ENCODE data around the gene PACSIN2.

PACSIN2 gene

DNA sequence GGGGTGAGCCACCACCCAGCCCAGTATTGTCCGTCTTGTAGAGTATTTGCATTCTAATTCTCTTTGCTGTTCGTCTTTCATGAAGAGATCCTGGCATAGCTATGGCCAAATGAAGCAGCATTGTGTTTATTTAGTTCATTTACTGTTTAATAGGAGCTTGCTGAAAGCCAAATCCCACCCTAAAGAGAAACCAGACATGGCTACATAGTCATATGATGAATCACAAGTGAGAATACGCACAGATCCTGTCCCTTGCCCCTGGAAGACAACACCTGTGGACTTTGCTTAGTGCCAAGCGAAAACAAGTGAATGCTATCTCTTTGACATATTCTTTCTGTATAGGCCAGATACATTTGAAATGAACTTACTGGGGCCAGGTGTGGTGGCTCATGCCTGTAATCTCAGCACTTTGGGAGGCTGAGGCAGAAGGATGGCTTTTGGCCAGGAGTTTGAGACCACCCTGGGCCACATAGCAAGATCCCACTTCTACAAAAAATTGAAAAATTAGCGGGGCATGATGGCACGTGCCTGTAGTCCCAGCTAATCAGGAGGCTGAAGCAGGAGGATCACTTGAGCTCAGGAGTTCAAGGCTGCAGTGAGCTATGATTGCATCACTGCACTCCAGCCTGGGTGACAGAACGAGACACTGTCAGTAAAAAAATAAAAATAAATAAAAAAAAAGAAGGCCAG lies 152.8 kb downstream of the PACSIN2 start:
- H3K4me3 ChIP-seq (ENCODE audit: low read depth, low read length): no peak overlapping the region
- no peaks in the 10 kb centered on the region for H3K36me3 ChIP-seq (ENCODE audit: insufficient read depth, low read length)
- peaks cover 11% of the 10 kb centered on the region for H3K79me2 ChIP-seq (ENCODE audit: control insufficient read depth, insufficient read depth, low read length, unreplicated experiment)
- no peak overlapping the region for H2AFZ ChIP-seq (ENCODE audit: low read length, unreplicated experiment)
- peaks cover 11% of the 10 kb centered on the region for H3K4me1 ChIP-seq (ENCODE audit: control insufficient read depth, insufficient read depth, low read length, unreplicated experiment)
- H3K27me3 ChIP-seq (ENCODE audit: insufficient read depth, low read length): no peaks in the 10 kb centered on the region
- H3K27ac ChIP-seq (ENCODE audit: low read depth, low read length): no peak overlapping the region; the same call in 1 of the 2 replicates

- Histone ChIP-seq H3K4me3 (ENCODE audit: low read depth, low read length) (no peak overlapping the region), H3K4me1 (ENCODE audit: control insufficient read depth, insufficient read depth, low read length, unreplicated experiment) (peaks cover 11% of the 10 kb centered on the region), H3K27me3 (ENCODE audit: insufficient read depth, low read length) (no peaks in the 10 kb centered on the region), H3K36me3 (ENCODE audit: insufficient read depth, low read length) (no peaks in the 10 kb centered on the region), H2AFZ (ENCODE audit: low read length, unreplicated experiment) (no peak overlapping the region), H3K79me2 (ENCODE audit: control insufficient read depth, insufficient read depth, low read length, unreplicated experiment) (peaks cover 16% of the 10 kb centered on the region), H3K27ac (ENCODE audit: low read depth, low read length) (no peak overlapping the region)
Measured at GRCh38 chr22:42860968-42861367, 154.0 kb downstream of the PACSIN2 start.

- Histone ChIP-seq H3K79me2 (ENCODE audit: control insufficient read depth, insufficient read depth, low read length, unreplicated experiment) (peaks cover 45% of the 10 kb centered on the region), H3K27me3 (ENCODE audit: insufficient read depth, low read length) (no peaks in the 10 kb centered on the region), H3K36me3 (ENCODE audit: insufficient read depth, low read length) (no peaks in the 10 kb centered on the region), H3K4me3 (ENCODE audit: low read depth, low read length) (peak overlapping the region; percentile 97), H3K4me1 (ENCODE audit: control insufficient read depth, insufficient read depth, low read length, unreplicated experiment) (peaks cover 8% of the 10 kb centered on the region), H3K27ac (ENCODE audit: low read depth, low read length) (no peak overlapping the region), H2AFZ (ENCODE audit: low read length, unreplicated experiment) (no peak overlapping the region)
Measured at GRCh38 chr22:42857845-42858481, 157.0 kb downstream of the PACSIN2 start.

DNA sequence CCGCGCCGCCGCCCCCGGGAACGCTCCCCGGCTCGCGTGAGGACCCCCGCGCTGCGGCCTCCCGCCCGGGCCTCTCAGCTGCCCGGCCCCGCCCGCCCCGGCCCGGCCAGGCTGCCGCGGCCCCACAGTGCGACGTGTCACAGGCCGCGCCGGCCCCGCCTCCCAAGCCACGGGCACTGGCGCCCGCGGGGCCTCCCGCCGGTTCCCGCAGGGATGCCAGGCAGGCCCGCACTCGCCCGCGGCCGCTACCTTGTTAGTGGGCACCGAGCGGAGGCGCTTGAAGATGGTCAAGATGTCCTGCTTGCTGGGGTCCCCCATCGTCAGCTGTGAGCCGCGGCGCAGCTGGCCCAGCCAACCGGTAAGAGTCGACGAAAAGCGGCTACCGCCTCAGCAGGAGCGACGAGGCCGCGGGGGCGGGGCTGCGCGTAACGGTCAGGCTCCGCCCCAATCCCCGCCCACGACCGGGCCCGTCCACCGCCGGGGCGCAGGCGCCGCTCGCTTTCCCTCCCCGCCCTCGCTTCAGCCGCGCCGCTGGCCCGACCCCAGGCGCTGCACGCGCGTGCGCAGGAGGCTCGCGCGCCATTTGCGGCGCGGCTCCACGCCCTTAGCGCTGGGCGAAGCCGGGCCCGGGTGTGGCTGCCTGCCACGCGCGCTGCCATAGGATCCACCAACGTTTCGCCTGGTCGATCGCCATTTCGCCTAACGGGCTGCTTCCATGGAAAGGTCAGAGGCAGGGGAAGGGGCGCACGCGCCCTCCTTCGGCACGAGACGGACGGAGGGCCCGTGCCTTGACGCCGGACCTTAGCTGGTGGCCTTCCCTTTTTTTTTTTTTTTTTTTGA lies 157.9 kb downstream of the PACSIN2 start, which contains the start of gene ARFGAP3:
Gene ARFGAP3, minus strand, starts transcription at position 409 of the 840 bp plus-strand sequence. Its CDS starts 91 bp downstream, at position 318.
- Histone ChIP-seq H2AFZ (ENCODE audit: low read length, unreplicated experiment) (peak within 1 kb of the TSS; percentile 38), H3K27me3 (ENCODE audit: insufficient read depth, low read length) (no peaks in the 10 kb centered on the region), H3K4me1 (ENCODE audit: control insufficient read depth, insufficient read depth, low read length, unreplicated experiment) (peaks cover 8% of the 10 kb centered on the region), H3K4me3 (ENCODE audit: low read depth, low read length) (peak within 1 kb of the TSS; percentile 97), H3K36me3 (ENCODE audit: insufficient read depth, low read length) (no peaks in the 10 kb centered on the region), H3K79me2 (ENCODE audit: control insufficient read depth, insufficient read depth, low read length, unreplicated experiment) (peaks cover 52% of the 10 kb centered on the region), H3K27ac (ENCODE audit: low read depth, low read length) (peak within 1 kb of the TSS; percentile 93)

DNA sequence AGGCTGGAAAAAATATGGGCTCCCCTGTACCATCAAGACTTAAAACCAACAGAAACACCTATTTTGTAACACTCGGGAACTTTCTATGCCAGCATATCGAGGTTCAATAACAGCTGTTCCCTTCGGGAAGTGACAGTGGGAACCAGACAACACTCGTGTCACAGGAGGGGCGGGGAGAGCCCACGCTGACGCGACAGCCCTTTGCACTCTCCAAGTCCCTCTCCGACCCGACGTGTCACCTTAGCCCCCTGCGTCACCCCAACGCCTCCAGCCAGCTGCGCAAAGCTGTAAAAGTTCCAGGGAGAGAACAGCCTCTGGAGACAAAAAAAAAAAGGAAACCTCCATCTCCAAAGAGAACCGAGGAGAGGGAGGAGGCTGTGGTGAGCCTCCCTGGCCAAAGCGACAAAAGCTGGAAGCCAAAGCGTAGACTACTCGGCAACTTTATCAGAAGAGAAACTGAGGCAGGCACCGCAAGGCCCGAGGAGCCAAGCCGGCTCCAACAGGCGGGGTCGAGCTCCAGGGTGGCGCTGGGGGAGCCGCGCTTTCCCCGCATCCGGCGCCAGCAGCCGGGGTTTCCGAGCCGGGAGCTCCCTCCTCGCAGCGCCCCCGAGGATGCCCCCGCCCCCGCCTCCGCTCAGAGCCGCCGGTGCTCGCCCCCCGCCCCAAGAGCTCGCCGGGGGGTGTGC lies 158.6 kb downstream of the PACSIN2 start:
- H3K4me3 ChIP-seq (ENCODE audit: low read depth, low read length): peak overlapping the region; percentile 97
- no peaks in the 10 kb centered on the region for H3K27me3 ChIP-seq (ENCODE audit: insufficient read depth, low read length)
- no peaks in the 10 kb centered on the region for H3K36me3 ChIP-seq (ENCODE audit: insufficient read depth, low read length)
- peaks cover 60% of the 10 kb centered on the region for H3K79me2 ChIP-seq (ENCODE audit: control insufficient read depth, insufficient read depth, low read length, unreplicated experiment)
- peak overlapping the region; percentile 93 for H3K27ac ChIP-seq (ENCODE audit: low read depth, low read length)
- peaks cover 8% of the 10 kb centered on the region for H3K4me1 ChIP-seq (ENCODE audit: control insufficient read depth, insufficient read depth, low read length, unreplicated experiment)
- H2AFZ ChIP-seq (ENCODE audit: low read length, unreplicated experiment): peak overlapping the region; percentile 38

DNA sequence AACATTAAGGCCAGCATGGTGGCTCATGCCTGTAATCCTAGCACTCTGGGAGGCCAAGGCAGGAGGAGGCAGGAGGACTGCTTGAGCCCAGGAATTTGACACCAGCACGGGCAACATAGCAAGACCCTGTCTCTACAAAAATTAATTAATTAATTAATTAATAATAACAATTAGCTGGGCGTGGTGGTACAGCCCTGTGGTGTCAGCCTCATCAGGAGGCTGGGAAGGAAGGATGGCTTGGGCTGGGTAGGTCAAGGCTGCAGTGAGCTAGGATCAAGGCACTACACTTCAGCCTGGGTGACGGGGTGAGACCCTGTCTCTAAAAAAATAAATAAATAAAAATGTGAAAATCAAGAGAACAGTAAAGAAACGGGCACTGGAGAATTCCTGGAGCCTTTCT lies 159.2 kb downstream of the PACSIN2 start:
- Histone ChIP-seq H3K27me3 (ENCODE audit: insufficient read depth, low read length) (no peaks in the 10 kb centered on the region), H3K36me3 (ENCODE audit: insufficient read depth, low read length) (no peaks in the 10 kb centered on the region), H3K4me3 (ENCODE audit: low read depth, low read length) (peak overlapping the region; percentile 97), H2AFZ (ENCODE audit: low read length, unreplicated experiment) (no peak overlapping the region), H3K4me1 (ENCODE audit: control insufficient read depth, insufficient read depth, low read length, unreplicated experiment) (peaks cover 8% of the 10 kb centered on the region), H3K79me2 (ENCODE audit: control insufficient read depth, insufficient read depth, low read length, unreplicated experiment) (peaks cover 63% of the 10 kb centered on the region), H3K27ac (ENCODE audit: low read depth, low read length) (peak overlapping the region; percentile 93)

DNA sequence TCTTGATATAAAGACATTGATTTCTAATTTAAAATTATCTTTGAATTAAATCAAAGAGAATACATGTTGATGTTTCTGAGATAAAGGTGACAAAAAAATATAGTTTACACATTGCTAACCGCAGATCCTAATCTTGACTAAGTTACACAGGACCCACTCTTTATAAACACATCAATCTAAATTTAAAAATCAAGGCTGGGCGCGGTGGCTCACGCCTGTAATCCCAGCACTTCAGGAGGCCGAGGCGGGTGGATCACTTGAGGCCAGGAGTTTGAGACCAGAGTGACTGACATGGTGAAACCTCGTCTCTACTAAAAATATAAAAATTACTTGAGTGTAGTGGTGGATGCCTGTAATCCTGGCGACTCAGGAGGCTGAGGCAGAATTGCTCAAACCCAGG lies 159.7 kb downstream of the PACSIN2 start:
- Histone ChIP-seq H3K36me3 (ENCODE audit: insufficient read depth, low read length) (no peaks in the 10 kb centered on the region), H3K79me2 (ENCODE audit: control insufficient read depth, insufficient read depth, low read length, unreplicated experiment) (peaks cover 68% of the 10 kb centered on the region), H3K27ac (ENCODE audit: low read depth, low read length) (no peak overlapping the region), H3K27me3 (ENCODE audit: insufficient read depth, low read length) (no peaks in the 10 kb centered on the region), H2AFZ (ENCODE audit: low read length, unreplicated experiment) (no peak overlapping the region), H3K4me3 (ENCODE audit: low read depth, low read length) (peak overlapping the region; percentile 97; the same call in 1 of the 2 replicates), H3K4me1 (ENCODE audit: control insufficient read depth, insufficient read depth, low read length, unreplicated experiment) (peaks cover 10% of the 10 kb centered on the region)

- Histone ChIP-seq H3K79me2 (ENCODE audit: control insufficient read depth, insufficient read depth, low read length, unreplicated experiment) (peaks cover 67% of the 10 kb centered on the region), H3K27ac (ENCODE audit: low read depth, low read length) (peak overlapping the region; percentile 37)
Measured at GRCh38 chr22:42848941-42849550, 165.9 kb downstream of the PACSIN2 start.

DNA sequence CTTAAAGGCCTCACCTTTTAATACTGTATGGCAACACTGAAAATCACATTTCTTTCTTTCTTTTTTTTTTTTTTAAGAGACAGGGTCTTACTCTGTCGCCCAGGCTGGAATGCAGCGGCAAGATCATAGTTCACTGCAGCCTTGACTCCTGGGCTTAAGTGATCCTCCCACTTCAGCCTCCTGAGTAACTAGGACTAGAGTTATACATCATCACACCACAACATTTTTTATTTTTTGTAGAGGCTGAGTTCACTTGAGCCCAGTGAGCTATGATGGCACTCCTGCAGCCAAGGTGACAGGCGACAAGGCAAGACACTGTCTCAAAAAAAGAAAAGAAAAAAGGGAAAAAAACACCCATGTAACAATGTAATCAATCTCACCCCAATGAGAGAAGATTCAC lies 167.8 kb downstream of the PACSIN2 start:
- Histone ChIP-seq H3K27me3 (ENCODE audit: insufficient read depth, low read length) (no peaks in the 10 kb centered on the region), H3K27ac (ENCODE audit: low read depth, low read length) (no peak overlapping the region), H3K79me2 (ENCODE audit: control insufficient read depth, insufficient read depth, low read length, unreplicated experiment) (peaks cover 66% of the 10 kb centered on the region), H3K4me1 (ENCODE audit: control insufficient read depth, insufficient read depth, low read length, unreplicated experiment) (peaks cover 25% of the 10 kb centered on the region), H3K36me3 (ENCODE audit: insufficient read depth, low read length) (peaks cover 12% of the 10 kb centered on the region; the same call in 1 of the 2 replicates), H2AFZ (ENCODE audit: low read length, unreplicated experiment) (no peak overlapping the region), H3K4me3 (ENCODE audit: low read depth, low read length) (no peak overlapping the region)

More at GRCh38 chr22:42848941-42849550, 165.9 kb downstream of the PACSIN2 start:
- H3K36me3 ChIP-seq (ENCODE audit: insufficient read depth, low read length): peaks cover 9% of the 10 kb centered on the region; the same call in 1 of the 2 replicates
- no peaks in the 10 kb centered on the region for H3K27me3 ChIP-seq (ENCODE audit: insufficient read depth, low read length)
- peaks cover 18% of the 10 kb centered on the region for H3K4me1 ChIP-seq (ENCODE audit: control insufficient read depth, insufficient read depth, low read length, unreplicated experiment)
- no peak overlapping the region for H3K4me3 ChIP-seq (ENCODE audit: low read depth, low read length)
- H2AFZ ChIP-seq (ENCODE audit: low read length, unreplicated experiment): no peak overlapping the region

GRCh38 chr22:42844756-42845155 lies 170.2 kb downstream of the PACSIN2 start:
- Histone ChIP-seq H3K36me3 (ENCODE audit: insufficient read depth, low read length) (peaks cover 19% of the 10 kb centered on the region), H3K79me2 (ENCODE audit: control insufficient read depth, insufficient read depth, low read length, unreplicated experiment) (peaks cover 48% of the 10 kb centered on the region), H3K4me3 (ENCODE audit: low read depth, low read length) (no peak overlapping the region), H2AFZ (ENCODE audit: low read length, unreplicated experiment) (no peak overlapping the region), H3K27ac (ENCODE audit: low read depth, low read length) (peak overlapping the region; percentile 33), H3K27me3 (ENCODE audit: insufficient read depth, low read length) (no peaks in the 10 kb centered on the region), H3K4me1 (ENCODE audit: control insufficient read depth, insufficient read depth, low read length, unreplicated experiment) (peaks cover 23% of the 10 kb centered on the region)

Measured in ACC112 (cell line).